Neural cell (in vitro differentiated cells): ENCODE data around the gene MYLIP.

Experiments used
- EZH2 ChIP-seq: fragments of 200-600, 300-800 bp; shearing (Covaris generic), sonication (generic); IDR thresholded peaks from 2 replicates; pipeline ENCODE4 v1.6.1; 2014; ENCODE audit warnings: antibody characterized with exemption, low read length, borderline replicate concordance, mild to moderate bottlenecking; ENCODE audit not compliant: insufficient read depth, poor library complexity, severe bottlenecking
- POLR2AphosphoS5 ChIP-seq: IDR thresholded peaks from 2 replicates; pipeline ENCODE4 v1.6.1; 2012
- RAD21 ChIP-seq: fragments of 450-650 bp; conservative IDR thresholded peaks from 2 replicates; pipeline ENCODE4 v1.6.1; 2014; ENCODE audit warnings: antibody characterized with exemption, mild to moderate bottlenecking, moderate library complexity
- SMC3 ChIP-seq: fragments of 450-650 bp; conservative IDR thresholded peaks from 2 replicates; pipeline ENCODE4 v1.6.1; 2014; ENCODE audit warnings: antibody characterized with exemption, mild to moderate bottlenecking, moderate library complexity; ENCODE audit not compliant: poor library complexity
- TAF1 ChIP-seq: IDR thresholded peaks from 2 replicates; pipeline ENCODE4 v1.6.1; 2012; ENCODE audit warnings: low read depth
- TF ChIP-seq, protein P1 (sequence below): fragments of 450-650 bp; IDR thresholded peaks from 2 replicates; pipeline ENCODE4 v1.5.1; 2014; ENCODE audit warnings: antibody characterized with exemption, mild to moderate bottlenecking, moderate library complexity; ENCODE audit not compliant: poor library complexity, severe bottlenecking

- TF ChIP-seq SMC3 (no peak), POLR2AphosphoS5 (no peak), TAF1 (no peak), RAD21 (no peak), EZH2 (no peak)
- TF ChIP-seq, protein P1, sequence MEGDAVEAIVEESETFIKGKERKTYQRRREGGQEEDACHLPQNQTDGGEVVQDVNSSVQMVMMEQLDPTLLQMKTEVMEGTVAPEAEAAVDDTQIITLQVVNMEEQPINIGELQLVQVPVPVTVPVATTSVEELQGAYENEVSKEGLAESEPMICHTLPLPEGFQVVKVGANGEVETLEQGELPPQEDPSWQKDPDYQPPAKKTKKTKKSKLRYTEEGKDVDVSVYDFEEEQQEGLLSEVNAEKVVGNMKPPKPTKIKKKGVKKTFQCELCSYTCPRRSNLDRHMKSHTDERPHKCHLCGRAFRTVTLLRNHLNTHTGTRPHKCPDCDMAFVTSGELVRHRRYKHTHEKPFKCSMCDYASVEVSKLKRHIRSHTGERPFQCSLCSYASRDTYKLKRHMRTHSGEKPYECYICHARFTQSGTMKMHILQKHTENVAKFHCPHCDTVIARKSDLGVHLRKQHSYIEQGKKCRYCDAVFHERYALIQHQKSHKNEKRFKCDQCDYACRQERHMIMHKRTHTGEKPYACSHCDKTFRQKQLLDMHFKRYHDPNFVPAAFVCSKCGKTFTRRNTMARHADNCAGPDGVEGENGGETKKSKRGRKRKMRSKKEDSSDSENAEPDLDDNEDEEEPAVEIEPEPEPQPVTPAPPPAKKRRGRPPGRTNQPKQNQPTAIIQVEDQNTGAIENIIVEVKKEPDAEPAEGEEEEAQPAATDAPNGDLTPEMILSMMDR = no peak
These were observed 38.2 kb downstream of the MYLIP start for GRCh38 chr6:16166871-16167608.
